KBM-7 (cell line): Measurements from ENCODE around the gene ALDH1L1.

Experiments
- DNase-seq: peaks from one replicate; pipeline ENCODE4 v3.0.0-alpha.2; 2015
- in situ Hi-C: fragments of 300-500 bp; cut with MboI; formaldehyde crosslinking; loops from 2 replicates; pipeline ENCODE4 v1.14.3; 2020; ENCODE audit warnings: low sequenced_read_pairs, low pct_unique_long_range_greater_than_20kb, mixed read lengths

ALDH1L1 gene

DNA sequence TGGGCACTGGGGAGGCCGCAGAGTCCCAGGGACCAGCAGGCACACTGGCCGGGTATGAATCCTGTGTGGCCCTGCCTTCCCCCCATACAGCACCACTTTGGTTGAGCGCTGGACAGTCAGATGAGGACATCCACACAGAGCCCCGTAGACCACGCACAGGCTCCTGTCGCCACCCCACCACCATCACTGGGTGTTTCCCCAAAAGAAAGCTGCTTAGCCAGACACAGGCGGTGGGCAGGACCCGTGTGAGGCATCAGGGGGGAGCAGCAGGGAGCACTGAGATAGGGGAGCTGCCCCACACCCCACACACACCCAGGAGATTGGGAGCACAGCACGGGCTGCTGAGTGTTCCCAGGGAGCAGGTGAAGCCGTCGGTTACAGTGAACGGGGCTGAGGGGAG, 54.1 kb downstream of the ALDH1L1 start:
- in situ Hi-C loops, result no loop called here
- DNase-seq, result no peak

DNA sequence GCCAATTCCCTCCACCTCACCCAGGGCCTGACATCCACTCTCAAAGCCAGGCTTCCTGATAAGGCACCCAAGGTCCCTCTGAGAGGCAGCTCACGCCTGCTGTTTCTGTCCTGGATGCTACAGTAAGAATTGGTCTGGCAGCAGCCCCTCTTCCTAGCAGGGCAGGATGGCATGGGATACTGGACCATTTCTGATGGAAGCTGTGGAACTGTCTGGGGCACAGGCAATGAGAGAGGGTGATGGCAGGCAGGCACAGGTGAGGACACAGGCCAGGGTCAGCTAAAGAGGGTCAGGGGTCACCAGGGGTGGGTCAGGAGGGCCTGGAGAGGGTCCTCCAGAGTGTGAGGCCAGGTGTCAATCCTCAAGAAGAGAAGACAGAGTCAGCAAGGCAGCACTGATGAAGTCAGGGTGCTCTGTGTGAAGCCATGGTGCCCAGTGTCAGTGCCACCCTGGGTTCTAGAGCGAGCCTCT, 54.6 kb downstream of the ALDH1L1 start:
- DNase-seq, result no peak
- in situ Hi-C loops, result no loop called here

DNA sequence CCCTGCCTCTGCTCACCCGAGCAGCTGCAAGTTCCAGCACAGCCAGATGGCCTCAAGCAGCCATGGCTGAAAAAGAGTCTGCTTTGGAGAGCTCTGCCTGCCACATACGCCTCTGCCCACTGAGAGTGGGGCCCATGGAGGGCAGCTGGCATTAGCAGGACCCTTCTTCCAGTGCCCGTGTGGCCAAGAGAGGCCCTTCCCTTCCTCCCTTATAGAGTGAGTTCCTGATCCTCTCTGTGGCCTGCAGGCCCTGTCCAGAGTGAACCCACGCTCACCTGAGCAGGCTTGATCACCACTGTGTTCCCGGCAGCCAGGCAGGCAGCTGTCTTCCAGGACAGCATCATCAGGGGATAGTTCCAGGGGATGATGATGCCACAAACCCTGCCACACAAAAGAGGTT, 55.0 kb downstream of the ALDH1L1 start:
- in situ Hi-C loops, result no loop called here
- DNase-seq, result no peak

DNA sequence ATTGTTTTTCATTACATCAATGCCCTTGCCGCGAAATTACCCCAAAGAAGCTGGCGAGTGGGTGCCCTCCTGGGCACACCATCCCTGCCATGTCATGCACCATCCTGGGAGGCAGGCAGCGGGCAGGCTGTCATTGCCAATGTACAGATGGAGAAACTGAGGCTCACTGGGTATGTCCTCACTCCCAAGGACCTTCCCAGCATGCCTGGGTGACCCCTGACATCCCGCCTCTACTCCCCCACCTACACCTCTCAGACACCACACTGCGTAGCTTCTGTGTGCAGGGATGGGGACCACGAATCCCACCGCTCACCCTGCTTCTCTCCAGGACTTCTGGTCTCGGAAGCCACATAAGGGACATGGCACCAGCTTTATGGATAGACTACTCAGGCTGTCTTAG, 55.5 kb downstream of the ALDH1L1 start:
- no peak for DNase-seq
- in situ Hi-C loops, result no loop called here

DNA sequence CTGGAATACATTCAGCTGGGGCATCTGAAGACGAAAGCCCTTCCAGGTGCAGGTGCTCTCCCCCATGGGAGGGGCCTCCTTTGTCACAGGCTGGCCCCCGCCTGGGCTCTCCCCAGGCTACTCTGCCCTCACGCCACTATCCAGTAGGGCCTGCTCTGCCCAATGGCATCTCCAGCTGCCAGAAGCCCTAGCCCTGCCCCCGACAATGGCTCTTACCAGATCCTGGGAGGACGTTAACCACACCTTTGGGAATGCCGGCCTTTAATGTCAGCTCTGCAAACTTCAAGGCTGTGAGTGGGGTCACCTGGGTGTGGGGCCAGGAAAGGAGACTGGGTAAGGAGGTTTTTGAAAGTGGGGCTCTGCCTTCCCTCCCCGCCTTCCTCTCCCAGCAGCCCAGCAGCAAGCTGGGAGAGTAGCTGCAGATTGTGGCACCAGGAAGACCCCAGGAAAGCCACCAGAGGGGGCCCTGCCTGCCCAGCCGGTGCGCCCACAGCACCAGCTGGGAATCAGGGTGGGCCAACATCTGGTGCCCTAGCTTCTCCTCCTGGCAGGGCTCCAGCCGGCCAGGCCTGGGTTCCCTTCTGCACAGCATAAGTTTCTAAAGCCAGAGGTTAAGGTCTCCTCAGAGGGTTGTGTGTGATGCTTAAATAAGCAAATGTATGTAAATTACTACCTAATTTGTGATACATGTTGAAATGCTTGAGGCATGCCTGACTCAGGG, 56.1 kb downstream of the ALDH1L1 start:
- no peak for DNase-seq
- in situ Hi-C loops, result no loop called here

DNA sequence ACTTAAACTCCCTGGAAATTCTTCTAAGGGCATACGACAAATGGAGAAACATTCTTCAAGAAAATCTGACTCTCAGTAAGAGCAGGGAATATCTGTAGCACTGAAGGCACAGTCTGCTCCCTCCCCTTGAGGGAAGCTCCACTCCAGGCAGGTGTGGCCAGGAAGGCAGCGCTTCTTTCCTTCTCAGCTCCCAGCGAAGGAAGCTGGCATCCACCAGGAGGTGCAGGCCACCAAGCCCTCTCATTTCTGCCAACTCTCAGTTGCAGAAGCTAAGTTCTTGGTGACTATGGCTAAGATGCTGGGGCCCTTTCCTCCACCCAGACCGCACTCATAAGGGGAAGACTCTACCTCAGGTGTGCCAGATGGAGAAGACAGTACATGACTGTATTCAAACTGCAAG, 58.8 kb downstream of the ALDH1L1 start:
- no peak for DNase-seq
- in situ Hi-C loops, result no loop called here

DNA sequence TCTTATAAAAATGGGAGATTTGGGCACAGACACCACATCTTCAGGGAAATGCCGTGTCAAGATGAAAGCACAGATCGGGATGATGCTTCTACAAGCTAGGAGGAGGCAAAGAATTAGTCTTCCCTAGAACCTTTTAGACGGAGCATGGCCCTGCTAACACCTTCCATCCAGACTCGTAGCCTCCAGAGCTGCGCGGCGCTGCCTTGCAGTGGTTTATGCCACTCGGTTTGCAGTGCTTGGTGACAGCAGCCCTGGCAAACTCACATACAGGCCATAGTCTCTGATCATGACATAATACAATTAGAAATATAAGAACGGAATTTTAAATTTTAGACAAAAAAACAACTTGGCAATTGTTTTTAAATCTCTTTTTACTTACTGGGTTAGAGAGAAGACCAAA, 59.3 kb downstream of the ALDH1L1 start:
- in situ Hi-C loops, result no loop called here
- no peak for DNase-seq

DNA sequence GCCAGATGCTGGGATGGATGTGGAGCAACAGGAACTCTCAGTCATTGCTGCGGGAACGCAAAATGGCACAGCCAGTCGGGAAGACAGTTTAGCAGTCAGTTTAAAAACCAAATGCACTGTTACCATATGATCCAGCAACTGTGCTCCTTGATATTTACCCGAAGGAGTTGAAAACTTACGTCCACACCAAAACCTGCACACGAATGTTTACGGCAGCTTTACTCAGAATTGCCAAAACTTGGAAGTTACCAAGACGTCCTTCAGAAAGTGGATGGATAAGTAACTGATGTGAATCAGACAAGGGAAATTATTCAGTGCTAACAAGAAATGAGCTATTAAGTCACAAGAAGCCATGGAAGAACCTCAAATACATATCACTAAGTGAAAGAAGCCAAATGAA, 60.4 kb downstream of the ALDH1L1 start:
- in situ Hi-C loops, result no loop called here
- no peak for DNase-seq

DNA sequence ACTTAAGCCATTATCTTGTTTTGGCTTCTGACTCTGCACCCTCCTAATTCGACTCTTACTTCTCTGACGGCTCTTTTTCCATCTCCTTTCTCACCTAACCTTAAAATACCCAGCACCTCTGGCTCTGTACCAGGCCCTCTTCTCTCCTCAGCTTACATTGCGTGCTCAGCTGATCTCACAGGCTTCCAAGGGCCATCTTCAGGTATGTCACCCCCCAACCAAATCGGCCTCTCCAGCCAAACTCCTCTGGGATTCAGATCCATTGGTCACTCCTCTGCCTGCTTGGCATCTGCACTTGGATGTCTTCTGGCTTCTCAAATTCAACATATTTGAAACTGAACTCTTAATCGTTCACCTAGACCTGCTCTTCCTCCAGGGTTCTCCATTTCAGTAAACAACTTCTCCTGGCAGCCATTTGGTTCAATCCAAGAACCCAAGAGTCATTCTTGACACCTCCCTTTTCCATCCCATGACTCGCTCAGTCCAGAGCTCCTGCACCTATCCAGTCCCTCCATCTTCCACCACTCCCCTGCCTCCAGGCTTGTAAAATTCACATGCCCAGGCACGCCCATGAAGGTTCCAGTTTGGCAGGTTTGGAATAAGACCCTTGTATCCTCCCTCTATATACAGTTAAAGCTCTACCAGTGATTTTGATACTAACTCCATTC, 61.2 kb downstream of the ALDH1L1 start:
- in situ Hi-C loops, result no loop called here
- no peak for DNase-seq

DNA sequence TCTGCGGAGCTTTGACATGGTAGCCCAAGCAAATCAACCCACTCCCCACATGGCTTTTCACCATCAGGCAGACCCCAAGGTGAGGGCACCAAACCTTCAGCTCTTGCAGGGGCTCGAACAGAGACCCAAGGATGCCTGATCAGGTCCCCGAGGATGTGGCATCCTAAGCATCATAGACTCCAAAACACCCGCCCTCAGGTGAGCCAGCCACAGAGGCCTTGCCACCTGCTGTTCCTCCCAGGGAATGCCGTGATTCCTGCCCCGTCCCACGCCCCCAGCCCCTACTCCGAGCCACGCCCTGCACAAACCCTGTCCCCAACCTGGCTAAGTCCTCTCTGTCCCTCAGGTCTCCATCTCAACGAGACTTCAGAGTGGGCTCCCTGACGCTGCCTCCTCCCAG, 61.8 kb downstream of the ALDH1L1 start:
- no peak for DNase-seq
- in situ Hi-C loops, result no loop called here

DNA sequence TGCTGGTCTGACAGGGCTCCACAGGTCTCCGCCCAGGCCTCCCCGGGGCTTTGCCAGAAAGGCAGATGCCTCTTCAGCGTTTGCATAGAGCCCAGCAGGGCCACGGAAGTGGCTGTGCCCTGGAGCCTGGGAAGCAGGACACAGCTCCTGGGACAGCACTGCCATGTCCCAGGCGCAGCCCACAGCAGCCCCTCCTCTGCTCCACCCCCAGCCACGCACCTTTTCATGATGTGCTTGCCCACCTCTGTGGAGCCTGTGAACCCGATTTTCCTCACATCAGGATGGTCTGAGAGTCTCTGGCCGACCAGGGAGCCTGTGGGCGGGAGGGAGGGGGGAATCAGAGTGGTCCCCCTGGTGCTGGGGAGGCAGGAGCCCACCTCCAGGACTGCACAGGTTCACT, 62.6 kb downstream of the ALDH1L1 start:
- in situ Hi-C loops, result no loop called here
- no peak for DNase-seq

DNA sequence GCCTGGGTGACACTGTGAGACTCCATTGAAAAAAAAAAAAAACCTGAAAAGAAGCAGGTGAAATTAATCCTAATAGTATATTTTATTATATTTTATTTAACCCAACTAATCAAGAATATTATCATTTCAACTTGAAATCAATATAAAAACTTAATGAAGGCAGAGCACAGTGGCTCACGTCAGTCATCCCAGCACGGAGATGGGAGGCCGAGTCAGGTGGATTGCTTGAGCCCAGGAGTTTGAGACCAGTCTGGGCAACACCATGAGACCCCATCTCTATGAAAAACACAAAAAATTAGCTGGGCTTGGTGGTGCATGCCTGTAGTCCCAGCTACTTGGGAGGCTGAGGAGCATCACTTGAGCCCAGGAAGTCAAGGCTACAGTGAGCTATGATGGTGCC, 63.2 kb downstream of the ALDH1L1 start:
- no peak for DNase-seq
- in situ Hi-C loops, result no loop called here

DNA sequence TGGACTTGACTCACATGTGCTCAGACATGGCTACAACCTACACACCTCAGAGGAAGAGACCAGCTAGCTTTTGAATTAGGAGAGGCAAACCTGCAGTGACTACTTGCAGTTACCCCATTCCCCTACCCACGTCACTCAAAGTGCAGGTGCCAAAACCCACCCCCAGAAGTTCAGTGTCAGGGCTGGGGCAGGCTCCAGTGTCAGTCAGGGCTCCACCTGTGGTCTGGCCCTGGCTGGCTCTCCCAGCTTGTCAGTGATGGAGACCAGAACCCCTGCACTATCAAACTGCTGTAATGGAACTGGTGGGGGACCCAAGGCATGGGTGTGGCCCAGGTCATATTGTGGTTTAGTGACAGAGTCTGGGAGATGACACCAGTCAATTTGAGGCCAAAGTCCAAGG, 63.9 kb downstream of the ALDH1L1 start:
- no peak for DNase-seq
- in situ Hi-C loops, result no loop called here

DNA sequence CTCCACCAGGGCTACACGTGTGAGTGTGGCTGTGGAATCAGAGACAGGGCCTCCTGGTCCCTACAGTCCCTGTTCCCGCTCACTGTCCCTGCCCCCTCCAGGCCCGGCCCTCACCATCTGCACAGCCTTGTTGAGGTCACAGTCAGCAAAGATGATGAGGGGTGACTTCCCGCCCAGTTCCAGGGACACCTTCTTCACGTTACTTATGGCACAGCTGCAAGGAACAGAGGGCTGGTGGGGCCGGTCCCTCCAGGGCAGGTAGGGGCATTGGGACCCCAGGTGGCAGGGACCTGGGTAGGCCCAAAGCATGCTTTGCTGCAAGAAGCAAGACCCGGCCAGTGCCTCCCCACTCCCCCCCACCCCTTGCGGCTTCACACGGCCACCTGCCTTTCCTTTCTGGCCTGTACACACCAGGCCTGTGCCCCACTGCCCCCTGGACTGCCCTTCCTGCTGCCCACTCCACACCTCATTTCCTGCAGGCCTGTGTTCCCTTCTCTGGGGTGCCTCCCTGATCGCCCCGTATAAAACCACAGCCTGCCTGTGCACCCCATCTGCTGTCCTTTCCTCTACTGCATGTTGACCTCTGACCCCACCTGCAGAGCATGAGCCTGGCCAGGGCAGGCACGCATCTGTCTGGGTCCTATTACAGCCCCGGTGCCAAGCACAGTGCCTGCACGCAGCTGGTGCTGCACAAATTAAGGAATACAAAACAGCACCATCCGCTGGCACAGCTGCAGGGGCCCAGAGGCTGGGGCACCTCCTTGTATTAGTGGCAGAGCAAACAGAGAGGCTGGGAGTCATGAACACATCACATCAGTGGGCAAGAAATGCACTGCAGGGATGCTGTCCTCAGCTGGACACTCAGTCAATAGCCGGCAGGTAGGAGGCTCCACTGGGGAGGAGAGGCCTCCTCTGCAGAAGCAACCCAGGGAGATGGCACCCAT, 65.7 kb downstream of the ALDH1L1 start:
- in situ Hi-C loops, result no loop called here
- no peak for DNase-seq

DNA sequence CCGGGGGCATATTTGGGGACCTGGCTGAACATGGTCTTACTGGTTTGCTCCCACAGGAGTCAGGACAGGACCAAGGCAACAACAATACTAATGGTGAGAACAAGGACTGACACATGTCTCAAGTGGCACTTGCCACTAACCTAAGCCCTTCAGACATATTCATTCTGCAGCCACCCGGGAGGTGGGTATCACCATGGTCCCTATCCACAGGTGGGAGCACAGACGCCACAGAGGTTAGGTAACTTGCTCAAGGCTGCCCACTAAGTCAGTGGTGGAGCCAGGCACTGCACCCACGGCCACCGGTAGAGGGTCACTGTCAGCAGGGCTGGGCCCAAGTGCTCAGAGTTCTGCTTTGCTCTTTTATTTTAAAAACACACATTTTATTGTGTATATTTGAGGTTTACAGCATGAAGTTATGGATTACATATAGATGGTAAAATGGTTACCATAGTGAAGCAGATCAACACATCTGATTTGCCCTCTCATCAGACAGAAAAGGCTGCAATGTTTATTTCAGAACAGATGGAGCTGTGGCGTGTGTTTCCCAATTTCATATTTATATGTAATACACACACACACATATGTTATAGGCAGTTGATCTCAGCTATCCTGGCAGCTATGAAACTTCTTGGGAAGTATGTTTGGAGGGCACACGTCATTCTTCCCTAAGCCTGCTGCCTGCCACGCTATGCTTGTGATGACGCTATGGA, 66.5 kb downstream of the ALDH1L1 start:
- in situ Hi-C loops, result no loop called here
- DNase-seq, result no peak

DNA sequence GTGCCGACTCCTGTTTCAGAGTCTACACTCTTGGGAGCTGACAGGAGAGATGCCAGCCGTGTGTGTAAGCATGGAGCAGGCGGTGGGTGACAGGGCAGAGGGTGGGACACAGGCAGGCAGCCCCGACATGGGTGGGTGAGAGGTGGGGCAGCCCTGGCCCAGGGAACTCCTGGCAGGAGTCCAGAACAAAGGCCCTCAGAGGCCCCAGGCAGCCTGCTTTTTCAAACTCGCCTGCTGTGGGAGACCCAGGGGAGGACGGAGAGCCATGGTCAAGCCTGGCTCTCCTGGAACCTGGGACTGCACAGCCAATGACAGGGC, 67.2 kb downstream of the ALDH1L1 start:
- in situ Hi-C loops, result no loop called here
- DNase-seq, result no peak

DNA sequence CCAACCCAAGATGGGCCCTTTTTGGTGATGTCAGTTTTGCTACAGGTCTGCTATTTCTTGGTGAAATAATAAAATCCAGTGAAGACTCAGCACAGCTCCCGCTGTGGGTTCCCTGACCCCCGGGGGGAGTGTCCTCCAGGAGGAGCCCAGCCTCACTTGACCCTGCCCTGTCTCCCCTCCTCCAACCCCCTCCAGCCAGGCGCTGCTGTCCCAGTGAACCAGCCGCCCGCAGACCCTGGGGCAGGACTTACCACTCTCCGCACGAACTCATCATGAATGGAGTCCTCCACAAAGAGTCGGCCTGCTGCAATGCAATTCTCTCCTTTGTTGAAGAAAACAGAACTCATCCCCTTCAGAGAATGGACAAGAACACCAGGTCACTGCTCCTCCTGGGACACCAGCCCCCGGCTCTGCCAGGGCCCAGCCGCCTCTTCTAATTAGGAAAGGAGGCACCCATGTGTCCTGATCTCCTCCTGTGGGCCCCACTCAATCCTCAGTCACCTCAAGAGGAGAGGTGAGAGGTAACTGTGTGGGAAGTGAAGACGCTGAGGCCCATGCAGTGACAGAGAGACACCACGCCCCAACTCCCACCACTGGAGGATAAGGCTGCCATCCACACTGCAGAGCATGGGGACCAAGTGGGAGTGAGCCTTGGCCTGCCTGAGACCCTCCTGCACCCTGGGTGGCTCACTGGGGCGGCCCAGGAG, 67.7 kb downstream of the ALDH1L1 start:
- DNase-seq, result no peak
- in situ Hi-C loops, result no loop called here

DNA sequence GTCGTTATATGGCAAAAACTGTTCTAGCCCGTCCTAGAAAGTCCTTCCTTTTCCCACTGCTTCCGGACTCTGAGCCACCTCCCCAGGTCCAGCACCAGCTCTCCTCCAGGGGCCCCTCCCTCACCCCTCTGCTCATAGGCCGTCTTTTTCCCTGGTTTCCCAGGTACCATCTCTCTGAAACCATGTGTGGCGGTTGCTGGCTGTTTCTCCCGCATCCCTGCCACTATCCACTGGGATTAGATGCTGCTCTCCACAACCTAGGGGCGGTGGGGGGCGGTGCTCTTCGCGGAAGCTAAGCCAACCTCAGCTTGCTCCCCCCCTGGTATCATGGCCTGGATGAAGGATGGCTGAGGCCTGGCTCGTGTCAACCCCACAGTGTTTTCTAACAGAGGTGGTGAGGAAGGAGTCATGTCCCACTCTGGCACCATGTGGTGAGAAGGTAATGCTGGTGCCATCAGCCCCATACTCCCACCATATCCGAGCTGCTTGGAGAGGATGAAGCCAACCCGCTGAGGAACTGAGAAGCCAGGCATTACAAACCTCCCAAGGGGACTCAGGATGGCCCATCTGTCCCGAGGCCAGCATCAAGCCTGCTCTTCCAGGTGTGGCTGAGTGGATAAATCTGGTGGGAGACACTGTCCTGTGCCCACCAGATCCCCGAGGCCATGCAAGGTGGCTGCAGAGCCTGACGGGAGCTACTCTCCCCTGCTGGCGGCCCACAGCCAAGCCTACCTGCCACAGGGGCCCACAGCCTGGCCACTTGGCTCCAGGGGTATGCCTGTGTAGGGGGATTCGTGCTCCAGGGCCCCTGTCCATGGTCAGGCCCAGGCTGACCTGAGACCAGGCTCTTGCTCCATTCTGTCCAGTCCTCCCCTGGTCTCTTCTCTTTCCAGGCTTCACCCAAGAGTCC, 68.6 kb downstream of the ALDH1L1 start:
- in situ Hi-C loops, result no loop called here
- no peak for DNase-seq
